OCI-LY1 (cell line): ENCODE data around the gene VOPP1.

Source experiments
- EZH2 ChIP-seq: fragments of 200-600 bp; sonication (generic), shearing (Covaris generic); IDR thresholded peaks from 2 replicates; pipeline ENCODE4 v1.8.0; 2017; ENCODE audit warnings: borderline replicate concordance, mixed run types, mild to moderate bottlenecking, antibody characterized with exemption, low read length, moderate library complexity, mixed read lengths
- TF ChIP-seq, protein P1 (sequence below): fragments of 200-600 bp; sonication (generic), shearing (Covaris generic); IDR thresholded peaks from 2 replicates; pipeline ENCODE4 v1.5.1; 2017; ENCODE audit warnings: mild to moderate bottlenecking, antibody characterized with exemption, low read length, moderate library complexity, mixed read lengths

DNA sequence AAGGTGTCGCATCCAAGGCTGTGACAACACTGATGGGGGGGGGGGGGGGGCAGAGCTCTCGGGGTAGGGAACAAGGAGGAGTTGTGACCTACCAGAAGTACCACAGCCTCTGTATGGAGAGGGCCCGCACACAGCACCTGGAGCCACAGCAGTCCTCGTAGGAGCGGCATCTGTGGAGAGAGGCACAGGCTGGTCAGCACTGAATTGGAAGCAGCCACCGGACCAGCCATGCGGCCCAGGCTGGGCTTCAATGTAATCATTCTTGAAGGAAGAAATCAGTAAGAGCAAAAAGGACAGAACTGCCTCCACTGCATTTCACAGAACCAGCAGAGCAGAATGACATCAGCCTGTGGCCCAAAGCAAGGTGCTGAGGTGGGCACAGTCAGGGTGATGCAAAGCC, 74.8 kb downstream of the VOPP1 start:
- TF ChIP-seq, protein P1, sequence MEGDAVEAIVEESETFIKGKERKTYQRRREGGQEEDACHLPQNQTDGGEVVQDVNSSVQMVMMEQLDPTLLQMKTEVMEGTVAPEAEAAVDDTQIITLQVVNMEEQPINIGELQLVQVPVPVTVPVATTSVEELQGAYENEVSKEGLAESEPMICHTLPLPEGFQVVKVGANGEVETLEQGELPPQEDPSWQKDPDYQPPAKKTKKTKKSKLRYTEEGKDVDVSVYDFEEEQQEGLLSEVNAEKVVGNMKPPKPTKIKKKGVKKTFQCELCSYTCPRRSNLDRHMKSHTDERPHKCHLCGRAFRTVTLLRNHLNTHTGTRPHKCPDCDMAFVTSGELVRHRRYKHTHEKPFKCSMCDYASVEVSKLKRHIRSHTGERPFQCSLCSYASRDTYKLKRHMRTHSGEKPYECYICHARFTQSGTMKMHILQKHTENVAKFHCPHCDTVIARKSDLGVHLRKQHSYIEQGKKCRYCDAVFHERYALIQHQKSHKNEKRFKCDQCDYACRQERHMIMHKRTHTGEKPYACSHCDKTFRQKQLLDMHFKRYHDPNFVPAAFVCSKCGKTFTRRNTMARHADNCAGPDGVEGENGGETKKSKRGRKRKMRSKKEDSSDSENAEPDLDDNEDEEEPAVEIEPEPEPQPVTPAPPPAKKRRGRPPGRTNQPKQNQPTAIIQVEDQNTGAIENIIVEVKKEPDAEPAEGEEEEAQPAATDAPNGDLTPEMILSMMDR = no peak
- TF ChIP-seq EZH2 = no peak
